B cell (primary cell): ENCODE data around the gene MRPL47. TPM values are rescaled to one million over a fixed set of nuclear protein-coding genes. Genes with fewer than 3 reads are reported as not detected.

ENCODE experiments used
- ATAC-seq: fragments of 200-7000 bp; cut with Tn5 transposase; one replicate; pipeline ENCODE4 v1.10.0; 2021; ENCODE audit warnings: low read depth, mild to moderate bottlenecking, moderate number of reproducible peaks, moderate library complexity
- CTCF ChIA-PET: fragments of 350-600 bp; sonication (Branson Sonifier 250); formaldehyde crosslinking; loops from one replicate; lab custom pipeline; 2021; ENCODE audit warnings: antibody characterized with exemption, inconsistent platforms; lab: Charles Lee
- POLR2A ChIA-PET: fragments of 350-600 bp; sonication (Branson Sonifier 250); formaldehyde crosslinking; loops from one replicate; lab custom pipeline; 2021; ENCODE audit warnings: antibody characterized with exemption; lab: Charles Lee
- DNase-seq: peaks from one replicate; pipeline ENCODE4 v3.0.0; 2013
- H2AFZ ChIP-seq: 2 replicates; pipeline ENCODE4 v1.6.1; 2012; ENCODE audit warnings: mild to moderate bottlenecking, low read depth, low read length; ENCODE audit not compliant: insufficient read depth, poor library complexity, severe bottlenecking
- H3K27ac ChIP-seq, 2 donors: 1 replicate in 1 of 2; 2 replicates in 1 of 2; pipeline ENCODE4 v1.5.1; 2012 to 2013; ENCODE audit warnings: low read length in 2 of 2, mild to moderate bottlenecking in 2 of 2, moderate library complexity in 1 of 2
- H3K27me3 ChIP-seq, 4 experiments: fragments of 200-600 bp in 1 of 4; sonication (generic) in 1 of 4; replicated peaks in 1 of 4; 1 replicate in 2 of 4; 2 replicates in 2 of 4; pipeline versions ENCODE4 v1.6.1 to v1.7.0; 2013 to 2016; ENCODE audit warnings: low read length in 3 of 4, mild to moderate bottlenecking in 2 of 4, mixed read lengths in 1 of 4, moderate library complexity in 1 of 4; ENCODE audit not compliant: insufficient read depth in 4 of 4, control insufficient read depth in 3 of 4; ENCODE audit errors: control extremely low read depth in 1 of 4
- H3K36me3 ChIP-seq, 2 experiments: replicated peaks in 1 of 2; 1 replicate in 1 of 2; 2 replicates in 1 of 2; pipeline versions ENCODE4 v1.6.1 to v1.7.1; 2013; ENCODE audit warnings: low read length in 1 of 2; ENCODE audit not compliant: insufficient read depth in 2 of 2, control insufficient read depth in 1 of 2; ENCODE audit errors: control extremely low read depth in 1 of 2, extremely low read depth in 1 of 2
- H3K4me1 ChIP-seq, 2 donors: fragments of 200-600 bp in 1 of 2; sonication (generic) in 1 of 2; 1 replicate in 1 of 2; 2 replicates in 1 of 2; pipeline versions ENCODE4 v1.5.1 to v1.6.1; 2013 to 2017; ENCODE audit warnings: low read length in 2 of 2; ENCODE audit not compliant: control insufficient read depth in 2 of 2, insufficient read depth in 2 of 2
- H3K4me2 ChIP-seq: replicated peaks from 2 replicates; pipeline ENCODE3; 2012; ENCODE audit warnings: mild to moderate bottlenecking, low read depth, low read length; ENCODE audit not compliant: poor library complexity, severe bottlenecking
- H3K4me3 ChIP-seq, 5 experiments: fragments of 200-600 bp in 1 of 5; sonication (generic) in 1 of 5; 1 replicate in 3 of 5; 2 replicates in 2 of 5; pipeline versions ENCODE4 v1.5.1 to v1.7.0; 2011 to 2016; ENCODE audit warnings: low read length in 4 of 5, mild to moderate bottlenecking in 4 of 5, low read depth in 2 of 5, control low read depth in 1 of 5, moderate library complexity in 1 of 5; ENCODE audit not compliant: insufficient read depth in 1 of 5; ENCODE audit errors: control extremely low read depth in 1 of 5, extremely low read depth in 1 of 5
- H3K79me2 ChIP-seq: fragments of 200-600 bp; sonication (generic); one replicate; pipeline ENCODE4 v1.6.0; 2016; ENCODE audit warnings: low read length; ENCODE audit not compliant: control insufficient read depth, insufficient read depth
- H3K9ac ChIP-seq: fragments of 200-600 bp; sonication (generic); 2 replicates; pipeline ENCODE4 v1.6.1; 2017; ENCODE audit warnings: mild to moderate bottlenecking, low read length, moderate library complexity
- H3K9me3 ChIP-seq, 3 donors: one replicate each; pipeline versions ENCODE4 v1.6.1 to v1.7.1; 2013; ENCODE audit warnings: low read length in 2 of 3; ENCODE audit not compliant: control insufficient read depth in 2 of 3, insufficient read depth in 1 of 3; ENCODE audit errors: control extremely low read depth in 1 of 3
- H4K20me1 ChIP-seq: 2 replicates; pipeline ENCODE4 v1.6.0; 2012; ENCODE audit warnings: mild to moderate bottlenecking, low read length; ENCODE audit not compliant: insufficient read depth, control insufficient read depth, poor library complexity, severe bottlenecking
- H3K27ac Mint-ChIP-seq: one replicate; pipeline ENCODE4 v1.8.0; 2021; ENCODE audit warnings: mixed read lengths
- H3K27me3 Mint-ChIP-seq: one replicate; pipeline ENCODE4 v1.8.0; 2021; ENCODE audit warnings: mixed read lengths
- H3K4me1 Mint-ChIP-seq: one replicate; pipeline ENCODE4 v1.8.0; 2021; ENCODE audit warnings: mixed read lengths
- H3K4me3 Mint-ChIP-seq: one replicate; pipeline ENCODE4 v1.8.0; 2021; ENCODE audit warnings: mixed read lengths
- H3K9me3 Mint-ChIP-seq: one replicate; pipeline ENCODE4 v1.8.0; 2022; ENCODE audit warnings: mixed read lengths; ENCODE audit not compliant: insufficient read depth
- EZH2 ChIP-seq: IDR thresholded peaks from 2 replicates; pipeline ENCODE4 v1.6.1; 2012; ENCODE audit warnings: borderline replicate concordance, low read depth, mild to moderate bottlenecking, moderate library complexity, low read length; ENCODE audit not compliant: insufficient read depth, poor library complexity, severe bottlenecking
- WGBS: methylation state at CpG from one replicate; pipeline ENCODE4 v1.1.5; 2013; ENCODE audit warnings: missing lambda C conversion rate; ENCODE audit not compliant: insufficient coverage; 5-methylcytosine and 5-hydroxymethylcytosine counted together
- intact Hi-C: fragments of 100-400 bp; cut with micrococcal nuclease; formaldehyde crosslinking; loops from one replicate; pipeline ENCODE4 v1.10.0; 2022
- polyA plus RNA-seq: library from polyadenylated mRNA; depleted of rRNA; stranded (reverse); fragments of >200 nt; gene quantifications from 2 replicates; pipeline ENCODE4 v1.2.3, GENCODE V29; 2012
- total RNA-seq, 2 donors: library from RNA; stranded (reverse); fragments of 120-200 nt in 1 of 2; gene quantifications; 1 replicate in 1 of 2; 2 replicates in 1 of 2; pipeline versions ENCODE4 v1.2.3 to v1.2.4, GENCODE V29; 2013 to 2022
- TF ChIP-seq, protein P1 (sequence below): fragments of 200-600 bp; IDR thresholded peaks from one replicate; pipeline ENCODE4 v1.8.0; 2022; ENCODE audit warnings: antibody characterized with exemption, mild to moderate bottlenecking

The MRPL47 gene
- total and polyA plus RNA-seq, 2 donors (not counting 1 experiment from before 2014, with no cell fraction given) = 7.5 to 22.0 TPM

DNA sequence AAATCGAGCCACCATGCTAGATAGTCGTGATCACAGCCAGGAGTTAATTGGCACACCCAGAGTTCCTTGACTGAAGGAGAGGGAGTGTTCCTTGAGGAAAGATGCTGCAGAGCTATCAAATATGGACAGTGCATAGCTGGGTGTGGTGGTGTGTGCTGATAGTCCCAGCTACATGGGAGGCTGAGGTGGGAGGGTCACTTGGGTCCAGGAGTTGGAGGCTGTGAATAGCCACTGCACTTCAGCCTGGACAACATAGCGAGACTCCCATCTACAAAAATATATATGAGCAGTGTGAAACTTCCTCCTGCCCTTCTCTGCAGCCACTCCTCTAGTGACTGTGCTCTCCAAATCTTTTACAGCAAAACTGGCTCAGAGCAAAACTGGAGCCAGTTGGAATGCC lies 38.4 kb upstream of the MRPL47 start:
- DNase-seq = no peak
- intact Hi-C loops = no loop called here
- ChIA-PET CTCF (no interaction called here), POLR2A (no interaction called here)
- Histone ChIP-seq H3K9me3 (no peaks in the 10 kb centered on the region), H2AFZ (no peak overlapping the region), H3K79me2 (no peaks in the 10 kb centered on the region), H3K4me1 (no peaks in the 10 kb centered on the region), H3K27me3 (no peaks in the 10 kb centered on the region), H3K36me3 (no peaks in the 10 kb centered on the region), H3K27ac (no peak overlapping the region), H3K4me2 (no peak overlapping the region), H3K9ac (no peak overlapping the region), H3K4me3 (no peak overlapping the region), H4K20me1 (no peaks in the 10 kb centered on the region)
- Mint-ChIP-seq H3K9me3 (no peaks in the 10 kb centered on the region), H3K4me1 (no peaks in the 10 kb centered on the region), H3K27ac (no peak overlapping the region), H3K27me3 (no peaks in the 10 kb centered on the region), H3K4me3 (no peak overlapping the region)
- no peak for ATAC-seq
- TF ChIP-seq EZH2 = no peak
- TF ChIP-seq, protein P1, sequence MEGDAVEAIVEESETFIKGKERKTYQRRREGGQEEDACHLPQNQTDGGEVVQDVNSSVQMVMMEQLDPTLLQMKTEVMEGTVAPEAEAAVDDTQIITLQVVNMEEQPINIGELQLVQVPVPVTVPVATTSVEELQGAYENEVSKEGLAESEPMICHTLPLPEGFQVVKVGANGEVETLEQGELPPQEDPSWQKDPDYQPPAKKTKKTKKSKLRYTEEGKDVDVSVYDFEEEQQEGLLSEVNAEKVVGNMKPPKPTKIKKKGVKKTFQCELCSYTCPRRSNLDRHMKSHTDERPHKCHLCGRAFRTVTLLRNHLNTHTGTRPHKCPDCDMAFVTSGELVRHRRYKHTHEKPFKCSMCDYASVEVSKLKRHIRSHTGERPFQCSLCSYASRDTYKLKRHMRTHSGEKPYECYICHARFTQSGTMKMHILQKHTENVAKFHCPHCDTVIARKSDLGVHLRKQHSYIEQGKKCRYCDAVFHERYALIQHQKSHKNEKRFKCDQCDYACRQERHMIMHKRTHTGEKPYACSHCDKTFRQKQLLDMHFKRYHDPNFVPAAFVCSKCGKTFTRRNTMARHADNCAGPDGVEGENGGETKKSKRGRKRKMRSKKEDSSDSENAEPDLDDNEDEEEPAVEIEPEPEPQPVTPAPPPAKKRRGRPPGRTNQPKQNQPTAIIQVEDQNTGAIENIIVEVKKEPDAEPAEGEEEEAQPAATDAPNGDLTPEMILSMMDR = no peak
- WGBS = 80% methylated on average over 2 of the region's 3 CpGs

- H3K4me1 Mint-ChIP-seq = no peaks in the 10 kb centered on the region
- WGBS = no CpG with 5 or more reads among the region's 1 CpG
- TF ChIP-seq EZH2 = no peak
- TF ChIP-seq, protein P1 = no peak
Observed at GRCh38 chr3:179640469-179640868, 36.0 kb upstream of the MRPL47 start.

More at GRCh38 chr3:179640469-179640868, 36.0 kb upstream of the MRPL47 start:
- Histone ChIP-seq H2AFZ (no peak overlapping the region), H3K27ac (no peak overlapping the region), H3K9ac (no peak overlapping the region), H4K20me1 (no peaks in the 10 kb centered on the region), H3K79me2 (no peaks in the 10 kb centered on the region), H3K9me3 (no peaks in the 10 kb centered on the region), H3K4me2 (no peak overlapping the region), H3K36me3 (no peaks in the 10 kb centered on the region), H3K27me3 (no peaks in the 10 kb centered on the region), H3K4me1 (no peaks in the 10 kb centered on the region), H3K4me3 (no peak overlapping the region)
- ChIA-PET POLR2A (no interaction called here), CTCF (no interaction called here)
- Mint-ChIP-seq H3K9me3 (no peaks in the 10 kb centered on the region), H3K27me3 (no peaks in the 10 kb centered on the region), H3K4me3 (no peak overlapping the region), H3K27ac (no peak overlapping the region)
- ATAC-seq = no peak
- DNase-seq = no peak
- intact Hi-C loops = no loop called here
